ENCODE measurements around the gene MSRB3. TPM values are rescaled to one million over a fixed set of nuclear protein-coding genes. Genes with fewer than 3 reads are reported as not detected.

Gene MSRB3
- total and polyA plus RNA-seq, 4 donors, result 9.9 to 24.0 (median 15.3) TPM

DNA sequence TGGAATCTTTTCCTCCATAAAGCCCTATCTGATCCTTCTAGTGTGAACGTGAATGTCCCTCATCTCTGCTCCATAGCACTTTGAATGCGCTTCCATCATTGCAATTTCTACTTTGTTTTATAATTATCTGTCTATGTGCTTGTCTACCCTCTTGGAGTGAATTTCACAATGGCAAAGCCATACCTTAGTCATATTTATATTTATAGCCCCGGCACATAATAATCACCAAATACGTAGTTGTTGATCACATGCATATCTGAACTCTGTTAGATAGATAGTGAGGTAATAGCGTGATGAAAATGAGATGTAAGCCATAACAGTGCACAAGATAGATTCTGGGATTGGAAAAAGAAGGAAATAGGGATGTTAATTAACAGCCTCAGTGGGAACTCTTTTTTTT, 55.2 kb downstream of the MSRB3 start:
- H3K4me3 ChIP-seq (ENCODE audit: low read depth, low read length), result no peak overlapping the region
- WGBS (ENCODE audit: insufficient coverage), result 100% methylated on average over 1 of the region's 5 CpGs
- no peaks in the 10 kb centered on the region for H3K27me3 ChIP-seq (ENCODE audit: control insufficient read depth, insufficient read depth, low read length)
- H3K4me1 ChIP-seq (ENCODE audit: control insufficient read depth, insufficient read depth, low read length), result no peaks in the 10 kb centered on the region
- H3K9me3 ChIP-seq (ENCODE audit: control insufficient read depth, insufficient read depth, low read length), result no peaks in the 10 kb centered on the region
- no peak overlapping the region for H3K27ac ChIP-seq (ENCODE audit: low read depth, low read length)
- no peak for DNase-seq (ENCODE audit: low read depth in 4 of 6, low spot score in 6 of 6)
- no peaks in the 10 kb centered on the region for H3K36me3 ChIP-seq (ENCODE audit: control insufficient read depth, insufficient read depth, low read length)

DNA sequence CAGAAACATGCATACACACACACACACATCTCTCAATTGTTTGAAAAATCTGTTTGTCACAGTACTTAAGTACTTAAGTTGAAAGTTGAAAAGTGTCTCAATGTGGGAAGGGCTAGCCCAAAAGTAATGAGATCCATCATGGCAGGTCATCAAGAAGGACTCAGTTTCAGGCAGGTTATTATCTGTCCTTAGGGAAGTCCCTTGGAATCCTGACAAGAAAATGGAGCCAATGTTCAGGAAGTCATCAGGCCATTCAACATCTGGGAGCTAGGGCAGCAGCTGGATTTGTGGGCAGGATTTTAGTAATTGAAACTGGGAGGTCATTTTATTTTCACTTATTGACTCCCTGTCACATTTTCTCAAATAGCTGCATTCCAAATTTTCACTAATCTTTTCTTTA, 56.0 kb downstream of the MSRB3 start:
- DNase-seq (ENCODE audit: low read depth in 4 of 6, low spot score in 6 of 6), result no peak
- no peaks in the 10 kb centered on the region for H3K4me1 ChIP-seq (ENCODE audit: control insufficient read depth, insufficient read depth, low read length)
- no peaks in the 10 kb centered on the region for H3K36me3 ChIP-seq (ENCODE audit: control insufficient read depth, insufficient read depth, low read length)
- H3K4me3 ChIP-seq (ENCODE audit: low read depth, low read length), result no peak overlapping the region
- no peaks in the 10 kb centered on the region for H3K9me3 ChIP-seq (ENCODE audit: control insufficient read depth, insufficient read depth, low read length)
- no peaks in the 10 kb centered on the region for H3K27me3 ChIP-seq (ENCODE audit: control insufficient read depth, insufficient read depth, low read length)
- H3K27ac ChIP-seq (ENCODE audit: low read depth, low read length), result peak overlapping the region; percentile 57

DNA sequence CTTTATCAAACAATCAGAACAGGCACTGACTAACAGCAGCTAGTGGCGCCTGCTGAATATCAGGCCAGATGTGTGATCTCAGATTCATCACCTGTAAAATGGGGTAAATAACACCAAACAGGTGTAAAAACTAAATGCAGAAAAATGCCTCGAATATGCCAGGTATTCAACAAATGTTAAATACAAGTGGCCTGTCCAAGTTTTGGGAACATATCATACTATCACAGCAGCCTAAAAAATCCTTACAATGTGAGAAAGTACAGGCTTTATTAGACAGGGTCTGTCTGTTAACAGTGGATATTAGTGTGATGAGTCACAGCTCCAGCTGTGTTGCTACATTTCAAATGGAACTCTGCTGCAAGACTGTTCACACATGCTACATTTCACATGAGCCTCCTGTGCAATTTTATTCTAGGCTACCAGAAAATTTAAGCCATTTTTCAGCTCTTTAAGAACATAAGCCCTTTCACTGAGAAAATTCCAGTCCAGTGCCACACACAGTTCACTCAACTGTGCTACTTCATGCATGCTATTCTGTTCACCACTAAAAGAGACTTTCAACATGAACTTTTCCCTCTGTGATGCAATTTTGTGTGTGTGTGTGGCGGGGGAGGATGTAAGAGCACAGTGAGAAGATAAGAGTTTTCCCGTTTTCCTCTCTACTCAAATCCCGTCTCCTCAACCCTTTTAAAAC, 56.7 kb downstream of the MSRB3 start:
- Histone ChIP-seq H3K9me3 (ENCODE audit: control insufficient read depth, insufficient read depth, low read length) (no peaks in the 10 kb centered on the region), H3K4me3 (ENCODE audit: low read depth, low read length) (no peak overlapping the region), H3K4me1 (ENCODE audit: control insufficient read depth, insufficient read depth, low read length) (no peaks in the 10 kb centered on the region), H3K27me3 (ENCODE audit: control insufficient read depth, insufficient read depth, low read length) (no peaks in the 10 kb centered on the region), H3K36me3 (ENCODE audit: control insufficient read depth, insufficient read depth, low read length) (no peaks in the 10 kb centered on the region), H3K27ac (ENCODE audit: low read depth, low read length) (peak overlapping the region; percentile 57)
- DNase-seq (ENCODE audit: low read depth in 4 of 6, low spot score in 6 of 6), result peak in 1 of 6 donors; percentile 29
- WGBS (ENCODE audit: insufficient coverage), result no CpG with 5 or more reads among the region's 5 CpGs

DNA sequence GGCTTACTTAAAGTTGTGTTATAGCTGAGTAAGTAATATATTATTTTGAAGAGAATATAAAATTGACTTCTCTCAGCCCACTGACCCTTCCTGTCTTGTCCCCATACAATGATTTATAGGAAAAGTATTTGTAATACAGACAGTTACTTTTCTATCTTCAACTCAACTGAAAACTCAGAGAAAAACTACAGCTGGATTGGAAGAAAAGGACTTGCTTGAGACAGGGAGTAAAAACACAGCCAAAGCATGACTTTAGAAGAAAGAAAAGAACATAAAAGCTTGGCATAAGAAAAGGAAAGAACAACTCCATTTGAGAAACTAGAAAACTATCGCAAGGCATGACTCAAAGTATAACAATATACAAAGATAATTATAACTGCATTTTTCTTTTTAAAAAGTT, 57.5 kb downstream of the MSRB3 start:
- peak overlapping the region; percentile 1 for H3K27ac ChIP-seq (ENCODE audit: low read depth, low read length)
- DNase-seq (ENCODE audit: low read depth in 4 of 6, low spot score in 6 of 6), result no peak
- no CpG with 5 or more reads among the region's 1 CpG for WGBS (ENCODE audit: insufficient coverage)
- H3K9me3 ChIP-seq (ENCODE audit: control insufficient read depth, insufficient read depth, low read length), result no peaks in the 10 kb centered on the region
- H3K4me3 ChIP-seq (ENCODE audit: low read depth, low read length), result no peak overlapping the region
- H3K36me3 ChIP-seq (ENCODE audit: control insufficient read depth, insufficient read depth, low read length), result no peaks in the 10 kb centered on the region
- H3K27me3 ChIP-seq (ENCODE audit: control insufficient read depth, insufficient read depth, low read length), result no peaks in the 10 kb centered on the region
- H3K4me1 ChIP-seq (ENCODE audit: control insufficient read depth, insufficient read depth, low read length), result no peaks in the 10 kb centered on the region

DNA sequence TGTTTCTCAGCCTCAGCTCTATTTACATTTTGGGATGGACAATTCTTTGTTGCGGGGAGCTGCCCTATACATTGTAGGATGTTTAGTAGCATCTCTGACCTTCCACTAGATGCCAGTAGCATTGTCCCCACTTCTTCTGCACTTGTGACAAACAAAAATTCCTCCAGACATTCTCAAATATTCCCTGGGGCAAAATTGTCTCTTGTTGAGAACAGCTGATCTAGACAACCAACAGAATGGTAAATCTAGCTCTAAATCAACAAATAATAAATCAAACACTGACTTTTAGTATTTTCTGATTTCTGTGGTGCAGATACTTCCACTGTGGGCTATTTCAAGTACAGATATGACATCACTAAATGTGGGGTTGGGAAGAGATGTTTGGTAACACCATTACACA, 60.7 kb downstream of the MSRB3 start:
- H3K4me3 ChIP-seq (ENCODE audit: low read depth, low read length), result no peak overlapping the region
- no peak for DNase-seq (ENCODE audit: low read depth in 4 of 6, low spot score in 6 of 6)
- no peaks in the 10 kb centered on the region for H3K27me3 ChIP-seq (ENCODE audit: control insufficient read depth, insufficient read depth, low read length)
- no peaks in the 10 kb centered on the region for H3K9me3 ChIP-seq (ENCODE audit: control insufficient read depth, insufficient read depth, low read length)
- H3K4me1 ChIP-seq (ENCODE audit: control insufficient read depth, insufficient read depth, low read length), result no peaks in the 10 kb centered on the region
- WGBS (ENCODE audit: insufficient coverage), result no CpG with 5 or more reads among the region's 1 CpG
- no peak overlapping the region for H3K27ac ChIP-seq (ENCODE audit: low read depth, low read length)
- H3K36me3 ChIP-seq (ENCODE audit: control insufficient read depth, insufficient read depth, low read length), result no peaks in the 10 kb centered on the region

DNA sequence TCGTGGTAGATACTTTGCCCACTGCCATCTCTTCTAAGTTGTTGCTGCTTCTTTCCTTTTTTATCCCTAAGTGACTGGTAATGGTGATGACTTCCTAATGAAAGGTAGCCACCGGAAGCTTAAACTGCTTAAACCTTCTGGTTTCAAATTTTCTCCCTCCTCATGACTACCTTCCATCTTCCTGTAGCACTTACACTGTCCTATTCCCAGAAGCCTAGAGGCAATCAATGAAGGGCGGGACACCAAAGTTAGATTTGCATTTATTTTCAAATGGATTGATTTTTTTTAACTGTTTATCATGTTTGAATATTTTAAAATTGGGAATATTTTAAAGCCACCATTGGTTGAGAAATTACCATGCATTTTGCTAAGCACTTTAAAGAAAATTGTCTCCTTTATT, 64.7 kb downstream of the MSRB3 start:
- no peaks in the 10 kb centered on the region for H3K27me3 ChIP-seq (ENCODE audit: control insufficient read depth, insufficient read depth, low read length)
- H3K4me3 ChIP-seq (ENCODE audit: low read depth, low read length), result no peak overlapping the region
- H3K9me3 ChIP-seq (ENCODE audit: control insufficient read depth, insufficient read depth, low read length), result no peaks in the 10 kb centered on the region
- WGBS (ENCODE audit: insufficient coverage), result no CpG with 5 or more reads among the region's 3 CpGs
- H3K36me3 ChIP-seq (ENCODE audit: control insufficient read depth, insufficient read depth, low read length), result no peaks in the 10 kb centered on the region
- H3K4me1 ChIP-seq (ENCODE audit: control insufficient read depth, insufficient read depth, low read length), result no peaks in the 10 kb centered on the region
- no peak for DNase-seq (ENCODE audit: low read depth in 4 of 6, low spot score in 6 of 6)
- no peak overlapping the region for H3K27ac ChIP-seq (ENCODE audit: low read depth, low read length)

DNA sequence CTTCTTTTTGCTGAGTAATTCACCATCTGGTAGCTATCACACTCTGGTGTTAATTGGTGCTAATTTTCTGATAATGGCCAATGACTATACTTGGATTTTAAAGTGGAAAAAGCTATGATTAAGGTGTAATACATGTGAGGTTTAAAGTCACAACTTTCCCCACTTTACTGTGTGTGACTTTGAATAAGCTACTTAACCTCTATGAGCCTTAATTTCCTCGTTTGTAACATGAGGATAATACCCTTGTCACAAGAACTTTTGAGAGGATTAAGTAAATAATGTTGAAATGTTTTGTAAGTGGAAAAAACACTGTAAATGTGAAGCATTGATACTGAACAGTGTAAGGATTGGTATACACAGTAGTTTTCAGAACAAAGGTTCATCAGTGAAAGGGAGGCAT, 65.3 kb downstream of the MSRB3 start:
- Histone ChIP-seq H3K36me3 (ENCODE audit: control insufficient read depth, insufficient read depth, low read length) (no peaks in the 10 kb centered on the region), H3K4me3 (ENCODE audit: low read depth, low read length) (no peak overlapping the region), H3K9me3 (ENCODE audit: control insufficient read depth, insufficient read depth, low read length) (no peaks in the 10 kb centered on the region), H3K4me1 (ENCODE audit: control insufficient read depth, insufficient read depth, low read length) (no peaks in the 10 kb centered on the region), H3K27me3 (ENCODE audit: control insufficient read depth, insufficient read depth, low read length) (no peaks in the 10 kb centered on the region), H3K27ac (ENCODE audit: low read depth, low read length) (no peak overlapping the region)
- DNase-seq (ENCODE audit: low read depth in 4 of 6, low spot score in 6 of 6), result no peak
- no CpG with 5 or more reads among the region's 1 CpG for WGBS (ENCODE audit: insufficient coverage)

DNA sequence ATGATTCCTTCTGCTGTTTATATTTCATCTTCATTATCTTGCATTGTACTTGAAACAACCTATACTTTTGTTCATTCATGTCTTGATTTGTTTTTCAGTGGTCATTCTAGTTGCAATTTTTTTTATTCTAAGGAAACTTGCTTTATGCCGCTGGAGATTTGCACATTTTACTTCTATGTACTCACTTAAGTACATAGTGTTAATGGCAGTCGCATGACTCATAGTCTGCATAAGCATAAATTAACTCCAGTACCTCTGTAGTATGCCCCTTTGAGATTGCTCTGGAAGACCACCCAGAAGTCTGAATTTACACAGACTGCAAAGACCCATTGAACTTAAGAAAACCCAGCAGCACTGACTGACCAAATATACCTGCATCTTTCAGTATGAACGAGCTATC, 77.0 kb downstream of the MSRB3 start:
- Histone ChIP-seq H3K4me3 (ENCODE audit: low read depth, low read length) (no peak overlapping the region), H3K27ac (ENCODE audit: low read depth, low read length) (no peak overlapping the region), H3K36me3 (ENCODE audit: control insufficient read depth, insufficient read depth, low read length) (no peaks in the 10 kb centered on the region), H3K4me1 (ENCODE audit: control insufficient read depth, insufficient read depth, low read length) (no peaks in the 10 kb centered on the region), H3K27me3 (ENCODE audit: control insufficient read depth, insufficient read depth, low read length) (no peaks in the 10 kb centered on the region), H3K9me3 (ENCODE audit: control insufficient read depth, insufficient read depth, low read length) (no peaks in the 10 kb centered on the region)
- DNase-seq (ENCODE audit: low read depth in 4 of 6, low spot score in 6 of 6), result no peak
- 82% methylated on average over 2 of the region's 3 CpGs for WGBS (ENCODE audit: insufficient coverage)

DNA sequence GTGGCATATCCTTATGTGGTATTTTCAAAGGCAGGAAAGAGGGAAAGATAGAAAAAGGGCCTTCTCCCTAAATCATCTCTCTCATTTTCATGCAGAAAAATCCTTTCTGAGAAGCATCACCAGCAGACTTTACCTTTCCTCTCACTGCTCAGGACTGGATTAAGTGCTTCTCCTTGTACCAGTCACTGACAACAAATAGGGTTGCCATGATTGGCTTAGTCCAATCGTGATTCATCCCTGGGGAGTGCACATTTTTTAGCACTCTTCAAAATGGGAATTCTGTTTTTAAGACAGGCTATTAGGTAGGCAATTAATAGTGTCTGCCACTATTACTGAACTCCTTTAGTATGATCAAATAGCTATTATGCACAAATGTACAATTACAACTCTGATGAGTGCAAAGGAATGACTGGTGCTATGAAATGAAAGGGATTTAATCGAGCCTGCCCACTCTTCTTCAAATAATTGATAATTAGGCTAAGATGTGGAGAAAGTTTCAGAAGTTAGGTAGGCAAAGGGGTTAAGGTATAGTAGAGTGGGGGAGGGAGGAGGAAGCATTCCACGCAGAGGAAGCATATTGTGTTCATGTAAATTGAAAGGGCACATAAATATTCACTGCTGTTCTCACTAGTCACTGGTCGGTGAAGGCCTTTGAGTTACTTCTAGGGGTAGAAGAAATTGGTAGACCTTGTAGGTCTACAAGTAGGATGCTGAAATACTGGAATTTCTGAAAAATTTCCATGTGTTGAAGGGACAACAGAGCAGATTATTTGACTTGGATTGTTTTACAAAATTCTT, 84.0 kb downstream of the MSRB3 start:
- DNase-seq (ENCODE audit: low read depth in 4 of 6, low spot score in 6 of 6), result peak in 1 of 6 donors; percentile 24
- 24% methylated on average over 2 of the region's 4 CpGs for WGBS (ENCODE audit: insufficient coverage)
- Histone ChIP-seq H3K4me1 (ENCODE audit: control insufficient read depth, insufficient read depth, low read length) (no peaks in the 10 kb centered on the region), H3K36me3 (ENCODE audit: control insufficient read depth, insufficient read depth, low read length) (no peaks in the 10 kb centered on the region), H3K4me3 (ENCODE audit: low read depth, low read length) (no peak overlapping the region), H3K27ac (ENCODE audit: low read depth, low read length) (no peak overlapping the region), H3K9me3 (ENCODE audit: control insufficient read depth, insufficient read depth, low read length) (no peaks in the 10 kb centered on the region), H3K27me3 (ENCODE audit: control insufficient read depth, insufficient read depth, low read length) (no peaks in the 10 kb centered on the region)

DNA sequence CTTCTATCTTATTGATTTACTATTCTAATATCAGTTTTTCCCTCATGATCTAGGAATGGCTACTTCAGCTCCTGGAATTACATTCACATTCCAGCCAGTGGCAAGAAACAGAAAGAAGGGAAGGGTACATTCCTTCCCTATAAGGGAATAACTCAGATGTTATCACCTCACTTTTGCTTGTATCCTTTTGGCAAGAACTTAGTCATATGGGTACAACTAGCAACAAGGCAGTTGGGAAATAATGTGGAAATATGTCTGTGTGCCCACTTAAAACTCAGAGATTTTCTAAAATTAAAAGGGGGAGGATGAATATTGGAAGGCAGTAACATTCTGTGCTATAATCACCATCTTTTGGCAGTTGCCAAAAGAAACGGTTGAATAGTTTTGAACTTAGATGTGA, 85.6 kb downstream of the MSRB3 start:
- Histone ChIP-seq H3K4me3 (ENCODE audit: low read depth, low read length) (no peak overlapping the region), H3K27ac (ENCODE audit: low read depth, low read length) (no peak overlapping the region), H3K36me3 (ENCODE audit: control insufficient read depth, insufficient read depth, low read length) (no peaks in the 10 kb centered on the region), H3K9me3 (ENCODE audit: control insufficient read depth, insufficient read depth, low read length) (no peaks in the 10 kb centered on the region), H3K27me3 (ENCODE audit: control insufficient read depth, insufficient read depth, low read length) (no peaks in the 10 kb centered on the region), H3K4me1 (ENCODE audit: control insufficient read depth, insufficient read depth, low read length) (no peaks in the 10 kb centered on the region)
- no CpG with 5 or more reads among the region's 1 CpG for WGBS (ENCODE audit: insufficient coverage)
- peak in 2 of 6 donors; percentile 5 to 66 for DNase-seq (ENCODE audit: low read depth in 4 of 6, low spot score in 6 of 6)
